ENCODE measurements around the gene RGS6. TPM values are rescaled to one million over a fixed set of nuclear protein-coding genes. Genes with fewer than 3 reads are reported as not detected.
A peak's percentile ranks its signal among the peaks of the same experiment; 100 is the strongest.

Gene RGS6
- total and polyA plus RNA-seq, 2 of the 4 experiments (the other 2 are of a cell fraction) = not detected

DNA sequence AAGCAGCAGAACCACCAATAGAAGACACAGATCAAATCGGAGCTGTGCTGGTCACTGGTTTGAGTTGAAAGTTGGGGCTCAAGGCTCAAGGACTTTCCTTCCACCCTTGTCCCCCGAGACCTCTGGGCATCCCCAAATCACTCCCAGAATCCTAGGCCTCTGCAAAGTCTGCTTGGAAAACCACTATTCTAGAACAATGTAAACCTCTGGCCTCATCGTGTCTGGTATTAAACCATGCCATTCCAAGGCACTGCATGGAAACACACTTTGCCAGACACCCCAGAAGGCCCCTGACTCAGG, 673.6 kb downstream of the RGS6 start (continued):
- TF ChIP-seq USF2 (IDR thresholded peaks at IDR 0.05; ENCODE audit: low read depth, low read length) = no peak

- H3K4me1 ChIP-seq (ENCODE audit: control insufficient read depth, insufficient read depth, low read length) = peaks cover 24% of the 10 kb centered on the region
- H2BK5ac ChIP-seq (ENCODE audit: low read depth, low read length, poor library complexity, severe bottlenecking) = peak overlapping the region; percentile 99
- H3K4ac ChIP-seq (ENCODE audit: low read depth, low read length) = peak overlapping the region; percentile 100
- peak overlapping the region; percentile 93 to 100 for H4K8ac ChIP-seq (ENCODE audit: low read depth in 2 of 2, low read length in 2 of 2)
- peak overlapping the region; percentile 100 for H2BK20ac ChIP-seq (ENCODE audit: low read depth, low read length)
- POLR2A ChIA-PET (ENCODE audit: unreplicated experiment) = interaction anchor here (0.6 to 0.9 kb wide), 2 partner anchors 141 to 205 kb away, joined by 4 to 7 read pairs; no protein-coding TSS in a partner anchor
- peaks cover 0 to 30% of the 10 kb centered on the region in 2 experiments; a peak in 2 of 4 replicates for H3K79me1 ChIP-seq (ENCODE audit: low read depth in 1 of 2, low read length in 2 of 2)
- peak overlapping the region; percentile 91 for H4K5ac ChIP-seq (ENCODE audit: low read depth, low read length)
- dilution Hi-C loops (cut with HindIII; ENCODE audit: low sequenced_read_pairs, unreplicated experiment) (no loop called here), in situ Hi-C loops (cut with MboI; ENCODE audit: low sequenced_read_pairs) (loop anchor here (10.0 kb wide), 1 partner anchor 82 kb away; no protein-coding TSS in a partner anchor), intact Hi-C loops (cut with micrococcal nuclease) (loop anchor here (5.0 kb wide), 2 partner anchors 85 to 285 kb away; partner anchors contain the start of gene DPF3)
- H3K4me3 ChIP-seq (ENCODE audit: insufficient read depth, low read depth, low read length) = no peak overlapping the region
- peak overlapping the region; percentile 20; the same call in 1 of the 2 replicates for H3K56ac ChIP-seq (ENCODE audit: extremely low read depth, insufficient read depth, low read length)
- peak overlapping the region; percentile 99 for H4K91ac ChIP-seq (ENCODE audit: insufficient read depth, low read depth, low read length)
- no peak overlapping the region for H3K9ac ChIP-seq (ENCODE audit: low read depth, low read length)
- CTCF ChIA-PET = no interaction called here
- peak overlapping the region; percentile 82 for H3K23ac ChIP-seq (ENCODE audit: low read depth, low read length)
- H2AK5ac ChIP-seq (ENCODE audit: low read depth, low read length) = peak overlapping the region; percentile 99
- ATAC-seq (ENCODE audit: low read depth) (no peak), DNase-seq (no peak)
- H3K4me2 ChIP-seq (ENCODE audit: low read depth, low read length) = no peak overlapping the region
- no peaks in the 10 kb centered on the region for H3K36me3 ChIP-seq (ENCODE audit: control insufficient read depth, insufficient read depth, low read length)
- peak overlapping the region; percentile 99 for H2BK15ac ChIP-seq (ENCODE audit: low read depth, low read length)
- H3K14ac ChIP-seq (replicated peaks; ENCODE audit: low read depth, low read length) = peak overlapping the region; percentile 98
- H3K9me3 ChIP-seq (ENCODE audit: control insufficient read depth, insufficient read depth, low read length) = no peaks in the 10 kb centered on the region
- H4K20me1 ChIP-seq (ENCODE audit: insufficient read depth, low read length) = no peaks in the 10 kb centered on the region
- peaks cover 29% of the 10 kb centered on the region for H3K9me1 ChIP-seq (ENCODE audit: insufficient read depth, low read length)
- H3K27me3 ChIP-seq (ENCODE audit: control insufficient read depth, insufficient read depth, low read length) = no peaks in the 10 kb centered on the region
- WGBS, 2 experiments (ENCODE audit: extremely low coverage in 2 of 2, insufficient read length in 1 of 2) = no CpG with 5 or more reads among the region's 1 CpG
- no peak for TF ChIP-seq FOS (IDR thresholded peaks at IDR 0.05; ENCODE audit: low read depth, low read length)
- no peak for TF ChIP-seq RCOR1 (IDR thresholded peaks at IDR 0.05; ENCODE audit: insufficient replicate concordance, low read length)
- TF ChIP-seq POLR2A (IDR thresholded peaks at IDR 0.05; ENCODE audit: low read depth, low read length) = no peak
- H3K18ac ChIP-seq (ENCODE audit: low read depth, low read length) = peak overlapping the region; percentile 95; the same call in 1 of the 2 replicates
- peak overlapping the region; percentile 95; the same call in 1 of the 2 replicates for H3K27ac ChIP-seq (ENCODE audit: insufficient read depth, low read length)
- BruUV-seq (replicated peaks) = no TSS peak
- H2AK9ac ChIP-seq (replicated peaks; ENCODE audit: low read depth, low read length, poor library complexity) = peak overlapping the region; percentile 89
- no peak overlapping the region for H2AFZ ChIP-seq (replicated peaks; ENCODE audit: low read length, poor library complexity)
- H2BK120ac ChIP-seq (ENCODE audit: low read depth, low read length) = peak overlapping the region; percentile 100
Measured at GRCh38 chr14:72606879-72607278, 674.6 kb downstream of the RGS6 start.
